GM18526 (cell line): Measurements from ENCODE around the gene ANKRD11.

Experiments
- POLR2A ChIP-seq: IDR thresholded peaks from 3 replicates; pipeline ENCODE4 v1.6.1; 2011; ENCODE audit not compliant: insufficient read length; ENCODE audit errors: extremely low read depth

The ANKRD11 gene

DNA sequence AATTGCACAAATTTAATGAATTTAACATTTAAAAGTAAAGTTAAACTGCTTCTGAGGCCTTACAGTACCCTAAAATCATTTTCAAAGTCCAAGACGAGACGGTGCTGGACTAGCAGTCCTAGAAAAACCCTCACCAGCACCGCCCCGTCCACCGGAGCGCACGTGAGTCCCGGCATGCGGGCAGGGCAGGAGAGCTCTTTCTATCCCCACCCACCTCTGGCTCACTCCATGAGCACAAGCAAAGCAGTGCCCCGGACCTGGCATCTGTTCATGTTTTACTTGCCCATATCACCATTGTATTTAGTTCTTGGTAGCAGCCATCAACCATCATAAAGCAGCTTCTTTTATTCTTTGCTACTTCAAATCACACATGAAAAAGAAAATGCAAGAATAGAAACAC is 41.7 kb downstream of the ANKRD11 start:
- no peak for TF ChIP-seq POLR2A

DNA sequence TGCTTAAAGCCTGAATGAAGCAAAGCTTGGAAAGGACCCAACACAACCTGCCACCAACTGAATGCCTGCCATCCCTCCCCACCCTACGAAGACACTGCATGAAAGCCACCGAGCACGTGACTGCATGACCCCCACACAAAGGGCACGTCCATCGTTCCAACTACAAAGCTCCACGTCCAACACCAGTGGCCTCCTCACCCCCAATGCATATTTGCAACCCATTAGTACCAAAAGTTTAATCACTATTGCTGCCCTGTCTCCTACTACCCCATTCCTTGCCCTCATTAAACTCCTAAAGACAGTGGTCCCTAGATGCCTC is 43.4 kb downstream of the ANKRD11 start:
- TF ChIP-seq POLR2A: no peak

DNA sequence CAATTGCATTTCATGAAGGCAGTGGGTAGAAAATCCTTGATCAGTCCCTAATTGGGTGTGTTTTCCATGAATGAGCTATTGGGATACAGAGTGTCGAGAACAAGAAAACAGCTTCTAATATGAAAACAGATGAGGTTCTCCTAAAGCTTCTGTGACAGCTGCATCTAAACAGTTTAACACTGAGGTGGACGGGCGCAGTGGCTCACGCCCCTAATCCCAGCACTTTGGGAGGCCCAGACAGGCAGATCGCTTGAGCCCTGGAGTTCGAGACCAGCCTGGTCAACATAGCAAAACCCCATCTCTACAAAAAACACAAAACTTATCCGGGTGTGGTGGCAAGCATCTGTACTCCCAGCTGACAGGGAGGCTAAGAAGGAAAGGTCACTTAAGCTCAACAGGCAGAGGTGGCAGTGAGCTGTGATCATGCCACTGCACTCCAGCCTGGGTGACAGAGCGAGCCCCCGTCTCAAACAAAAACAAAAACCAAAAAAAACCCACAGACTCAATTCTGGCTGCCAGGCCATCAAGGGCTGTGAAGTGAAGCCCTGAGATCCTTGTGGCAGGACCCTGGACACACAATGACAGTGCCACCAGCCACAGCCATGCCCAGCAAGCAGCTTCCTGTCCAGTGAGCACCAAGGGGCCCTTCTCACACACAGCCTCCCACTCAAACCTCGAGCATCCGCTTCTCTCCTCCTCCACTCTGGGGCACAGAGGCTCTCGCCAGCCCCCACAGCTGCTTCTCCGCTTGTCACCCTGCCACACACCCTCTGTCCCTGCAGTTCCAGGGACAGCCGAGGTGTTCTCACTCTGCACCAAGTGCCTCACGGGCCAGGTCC is 44.0 kb downstream of the ANKRD11 start:
- TF ChIP-seq POLR2A: no peak

GRCh38 chr16:89445166-89445565 is 45.2 kb downstream of the ANKRD11 start:
- TF ChIP-seq POLR2A: no peak

DNA sequence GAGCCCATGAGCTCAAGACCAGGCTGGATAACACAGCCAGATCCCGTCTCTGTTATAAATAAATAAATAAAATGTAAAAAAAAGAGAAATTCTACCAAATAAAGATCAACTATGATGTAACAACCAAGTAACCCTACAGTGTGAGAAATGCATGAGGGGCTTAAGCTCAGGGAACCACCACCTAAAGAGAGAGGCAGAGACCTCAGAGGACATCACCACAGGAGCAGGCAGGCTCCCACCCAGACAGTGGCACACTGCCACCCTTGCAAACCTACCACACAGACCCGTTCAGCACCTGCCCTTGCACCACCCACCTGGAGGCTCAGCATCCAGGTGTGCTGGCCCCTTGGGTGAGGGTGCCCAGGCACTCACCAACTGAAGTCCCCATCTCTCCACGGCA is 45.6 kb downstream of the ANKRD11 start:
- no peak for TF ChIP-seq POLR2A

- TF ChIP-seq POLR2A: no peak
Observed at GRCh38 chr16:89444151-89444723, 46.1 kb downstream of the ANKRD11 start.

- TF ChIP-seq POLR2A: no peak
Observed at GRCh38 chr16:89443727-89444084, 46.7 kb downstream of the ANKRD11 start.

- TF ChIP-seq POLR2A: no peak
Observed at GRCh38 chr16:89442990-89443726, 47.2 kb downstream of the ANKRD11 start.

- TF ChIP-seq POLR2A: no peak
Observed at GRCh38 chr16:89442588-89442987, 47.8 kb downstream of the ANKRD11 start.

- no peak for TF ChIP-seq POLR2A
Observed at GRCh38 chr16:89439659-89440058, 50.7 kb downstream of the ANKRD11 start.

GRCh38 chr16:89437991-89438390 is 52.4 kb downstream of the ANKRD11 start:
- no peak for TF ChIP-seq POLR2A

- TF ChIP-seq POLR2A: no peak
Observed at GRCh38 chr16:89437251-89437987, 52.9 kb downstream of the ANKRD11 start.

GRCh38 chr16:89436366-89436765 is 54.0 kb downstream of the ANKRD11 start:
- TF ChIP-seq POLR2A: no peak

DNA sequence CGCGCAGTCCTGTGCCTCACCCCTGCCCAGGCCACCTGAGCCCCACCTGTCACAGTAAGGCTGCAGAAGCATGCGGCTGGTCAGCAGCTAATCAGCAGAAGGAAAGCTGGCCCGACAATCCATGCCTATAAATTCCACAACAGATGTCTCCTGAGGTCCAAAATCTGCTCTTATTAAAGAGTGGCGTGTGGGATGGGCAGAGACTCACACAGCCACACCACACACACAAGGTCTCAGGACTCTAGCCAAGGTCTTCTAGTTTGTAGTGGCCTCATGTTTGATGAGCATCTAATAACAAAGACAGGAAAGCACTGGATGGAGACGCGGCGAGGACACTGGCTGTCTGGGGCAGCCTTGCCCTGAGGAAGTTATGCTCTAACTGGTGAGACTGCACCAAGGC is 55.9 kb downstream of the ANKRD11 start:
- no peak for TF ChIP-seq POLR2A

- TF ChIP-seq POLR2A: no peak
Observed at GRCh38 chr16:89431630-89432029, 58.7 kb downstream of the ANKRD11 start.

DNA sequence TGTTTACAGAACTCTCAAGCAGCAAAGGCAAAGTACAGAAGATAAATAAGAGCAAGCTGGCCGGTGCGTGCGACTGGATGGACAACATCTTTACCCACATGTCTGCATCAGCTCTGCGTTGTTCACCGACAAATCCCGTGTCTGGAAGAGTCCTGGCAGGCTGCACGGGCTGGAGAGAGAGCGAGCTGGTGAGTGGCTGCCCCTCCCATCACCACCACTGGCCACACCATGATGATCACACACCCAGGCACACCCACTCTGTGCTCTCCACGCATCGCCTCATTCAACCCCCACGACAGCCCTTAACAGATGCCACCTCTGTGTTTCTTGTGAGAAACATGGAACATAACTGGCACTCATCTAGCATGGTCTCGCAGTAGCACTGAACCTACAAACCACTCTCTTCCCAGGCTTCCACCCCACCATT is 59.2 kb downstream of the ANKRD11 start:
- TF ChIP-seq POLR2A: no peak
